GM12878 (cell line): Measurements from ENCODE around the gene HMGN1. TPM values are rescaled to one million over a fixed set of nuclear protein-coding genes. Genes with fewer than 3 reads are reported as not detected.
A peak's percentile ranks its signal among the peaks of the same experiment; 100 is the strongest.

ENCODE experiments used
- BACH1 ChIP-seq: fragments of 450-650 bp; IDR thresholded peaks from 2 replicates; pipeline ENCODE4 v1.6.1; 2017; ENCODE audit warnings: mild to moderate bottlenecking, borderline replicate concordance
- CHD2 ChIP-seq: IDR thresholded peaks from 2 replicates; pipeline ENCODE4 v1.6.1; 2011; ENCODE audit warnings: low read depth, low read length, improper control_type of control experiment, borderline replicate concordance
- CUX1 ChIP-seq: IDR thresholded peaks from 2 replicates; pipeline ENCODE4 v1.6.1; 2012; ENCODE audit warnings: improper control_type of control experiment, low read depth, low read length; ENCODE audit not compliant: insufficient replicate concordance
- EED ChIP-seq: sonication (generic); IDR thresholded peaks from 2 replicates; pipeline ENCODE4 v1.6.1; 2016; ENCODE audit warnings: antibody characterized with exemption, low read depth
- ETV6 ChIP-seq, 2 experiments: fragments of 450-650 bp in 1 of 2; IDR thresholded peaks in 1 of 2; conservative IDR thresholded peaks in 1 of 2; 2 replicates each; pipeline ENCODE4 v1.6.1; 2014; ENCODE audit warnings: antibody characterized with exemption in 1 of 2, borderline replicate concordance in 1 of 2, low read depth in 1 of 2, mild to moderate bottlenecking in 1 of 2, moderate library complexity in 1 of 2
- EZH2 ChIP-seq: IDR thresholded peaks from 2 replicates; pipeline ENCODE4 v1.6.1; 2012; ENCODE audit warnings: low read depth, mild to moderate bottlenecking, control low read depth, inconsistent platforms, low read length, borderline replicate concordance; ENCODE audit not compliant: control insufficient read depth
- HCFC1 ChIP-seq: fragments of 150-350 bp; IDR thresholded peaks from 2 replicates; pipeline ENCODE4 v1.6.1; 2014; ENCODE audit warnings: low read length
- MYC ChIP-seq: IDR thresholded peaks from 2 replicates; pipeline ENCODE4 v1.6.1; 2011; ENCODE audit warnings: mild to moderate bottlenecking, low read length, moderate library complexity, inconsistent platforms; ENCODE audit not compliant: insufficient read depth, insufficient replicate concordance, insufficient read length, severe bottlenecking
- SUPT20H ChIP-seq: IDR thresholded peaks from 2 replicates; pipeline ENCODE4 v1.6.1; 2011; ENCODE audit warnings: low read depth, mild to moderate bottlenecking, low read length, moderate library complexity, borderline replicate concordance; ENCODE audit not compliant: control insufficient read depth
- TCF7 ChIP-seq: IDR thresholded peaks from 2 replicates; pipeline ENCODE4 v1.6.1; 2014; ENCODE audit warnings: antibody characterized with exemption, borderline replicate concordance
- ZBTB40 ChIP-seq: fragments of 450-650 bp; IDR thresholded peaks from 2 replicates; pipeline ENCODE4 v1.6.1; 2016; ENCODE audit warnings: mild to moderate bottlenecking, moderate library complexity, borderline replicate concordance
- polyA plus RNA-seq, 11 experiments: library from polyadenylated mRNA; depleted of rRNA in 4 of 11; unstranded in 6 of 11; stranded (reverse) in 5 of 11; fragments of >200 nt; fragmentation: Nextera tagmentation in 4 of 11; fragmentation: Illumina TruSeq in 1 of 11; extraction: Ambion mirVana in 4 of 11; extraction: Trizol in 1 of 11; gene quantifications; 1 replicate in 1 of 11; 2 replicates in 10 of 11; pipeline versions ENCODE4 v1.2.1 to v1.2.3, GENCODE V29; 2011 to 2016; ENCODE audit warnings: inconsistent platforms in 2 of 11, missing spikeins in 2 of 11, low read depth in 1 of 11
- total RNA-seq, 4 experiments: library from RNA; depleted of rRNA in 3 of 4; stranded (reverse); fragments of >200 nt in 3 of 4; fragmentation: Illumina TruSeq in 1 of 4; extraction: Trizol in 1 of 4; gene quantifications; 2 replicates each; pipeline versions ENCODE4 v1.2.1 to v1.2.3, GENCODE V29; 2013 to 2021
- TF ChIP-seq, protein P1 (sequence below): fragments of 450-650 bp; IDR thresholded peaks from 2 replicates; pipeline ENCODE4 v1.6.1; 2017; ENCODE audit warnings: borderline replicate concordance
- TF ChIP-seq, protein P2 (sequence below): fragments of 450-650 bp; IDR thresholded peaks from 2 replicates; pipeline ENCODE4 v1.6.1; 2014; ENCODE audit warnings: mild to moderate bottlenecking
- TF ChIP-seq, protein P3 (sequence below): fragments of 150-350 bp; IDR thresholded peaks from 2 replicates; pipeline ENCODE4 v1.6.1; 2014; ENCODE audit warnings: mild to moderate bottlenecking, low read depth, low read length

HMGN1 gene
- total and polyA plus RNA-seq, 10 of the 15 experiments (the other 5 are each of a cell fraction or from before 2014, with no cell fraction given): 120 to 798 (median 396) TPM

DNA sequence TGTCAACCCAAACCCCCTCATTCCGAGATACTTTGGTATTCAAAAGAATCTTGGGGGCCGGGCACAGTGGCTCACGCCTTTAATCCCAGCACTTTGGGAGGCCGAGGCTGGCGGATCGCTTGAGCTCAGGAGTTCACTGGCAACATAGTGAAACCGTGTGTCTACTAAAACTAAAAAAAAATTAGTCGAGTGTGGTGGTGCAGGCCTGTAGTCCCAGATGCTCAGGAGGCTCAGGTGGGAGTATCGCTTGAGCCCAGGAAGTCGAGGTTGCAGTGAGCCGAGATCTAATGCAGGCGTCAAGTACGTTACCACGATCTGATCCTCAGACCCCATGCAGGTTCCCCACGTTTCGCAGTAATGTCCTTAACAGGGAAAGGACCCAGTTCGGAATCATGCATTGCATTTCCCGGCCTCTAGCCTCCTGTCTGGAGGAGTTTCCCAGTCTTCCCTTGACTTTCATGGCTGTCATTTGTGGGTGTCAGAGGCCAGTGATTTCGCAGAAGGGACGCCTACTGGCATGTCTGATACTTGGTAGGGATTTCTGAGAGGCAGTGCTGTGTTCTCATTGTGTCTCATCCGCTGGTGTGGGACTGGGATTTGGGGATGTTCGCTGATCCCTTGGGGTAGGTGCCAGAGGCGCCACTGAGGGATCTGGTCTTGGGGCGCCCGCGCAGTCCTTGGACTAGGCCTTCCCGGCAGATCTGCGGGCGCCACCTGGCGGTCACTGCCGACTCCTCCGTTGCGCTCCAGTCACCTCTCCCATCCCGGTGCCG is 39.3 kb upstream of the HMGN1 start (continued):
- TF ChIP-seq CUX1: no peak
- TF ChIP-seq ETV6 (conservative IDR thresholded peaks at IDR 0.05 in 1 of 2, IDR thresholded peaks at IDR 0.05 in 1 of 2; ENCODE audit: borderline replicate concordance in 1 of 2, low read depth in 1 of 2): peak in 1 of 2 experiments; percentile 23; a peak in 1 of 4 replicates
- no peak for TF ChIP-seq EZH2
- no peak for TF ChIP-seq TCF7
- TF ChIP-seq CHD2: no peak
- TF ChIP-seq, protein P1, sequence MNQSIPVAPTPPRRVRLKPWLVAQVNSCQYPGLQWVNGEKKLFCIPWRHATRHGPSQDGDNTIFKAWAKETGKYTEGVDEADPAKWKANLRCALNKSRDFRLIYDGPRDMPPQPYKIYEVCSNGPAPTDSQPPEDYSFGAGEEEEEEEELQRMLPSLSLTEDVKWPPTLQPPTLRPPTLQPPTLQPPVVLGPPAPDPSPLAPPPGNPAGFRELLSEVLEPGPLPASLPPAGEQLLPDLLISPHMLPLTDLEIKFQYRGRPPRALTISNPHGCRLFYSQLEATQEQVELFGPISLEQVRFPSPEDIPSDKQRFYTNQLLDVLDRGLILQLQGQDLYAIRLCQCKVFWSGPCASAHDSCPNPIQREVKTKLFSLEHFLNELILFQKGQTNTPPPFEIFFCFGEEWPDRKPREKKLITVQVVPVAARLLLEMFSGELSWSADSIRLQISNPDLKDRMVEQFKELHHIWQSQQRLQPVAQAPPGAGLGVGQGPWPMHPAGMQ: no peak
- no peak for TF ChIP-seq BACH1
- no peak for TF ChIP-seq HCFC1
- no peak for TF ChIP-seq MYC
- TF ChIP-seq, protein P2, sequence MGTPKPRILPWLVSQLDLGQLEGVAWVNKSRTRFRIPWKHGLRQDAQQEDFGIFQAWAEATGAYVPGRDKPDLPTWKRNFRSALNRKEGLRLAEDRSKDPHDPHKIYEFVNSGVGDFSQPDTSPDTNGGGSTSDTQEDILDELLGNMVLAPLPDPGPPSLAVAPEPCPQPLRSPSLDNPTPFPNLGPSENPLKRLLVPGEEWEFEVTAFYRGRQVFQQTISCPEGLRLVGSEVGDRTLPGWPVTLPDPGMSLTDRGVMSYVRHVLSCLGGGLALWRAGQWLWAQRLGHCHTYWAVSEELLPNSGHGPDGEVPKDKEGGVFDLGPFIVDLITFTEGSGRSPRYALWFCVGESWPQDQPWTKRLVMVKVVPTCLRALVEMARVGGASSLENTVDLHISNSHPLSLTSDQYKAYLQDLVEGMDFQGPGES: no peak
- no peak for TF ChIP-seq SUPT20H
- no peak for TF ChIP-seq ZBTB40
- TF ChIP-seq, protein P3, sequence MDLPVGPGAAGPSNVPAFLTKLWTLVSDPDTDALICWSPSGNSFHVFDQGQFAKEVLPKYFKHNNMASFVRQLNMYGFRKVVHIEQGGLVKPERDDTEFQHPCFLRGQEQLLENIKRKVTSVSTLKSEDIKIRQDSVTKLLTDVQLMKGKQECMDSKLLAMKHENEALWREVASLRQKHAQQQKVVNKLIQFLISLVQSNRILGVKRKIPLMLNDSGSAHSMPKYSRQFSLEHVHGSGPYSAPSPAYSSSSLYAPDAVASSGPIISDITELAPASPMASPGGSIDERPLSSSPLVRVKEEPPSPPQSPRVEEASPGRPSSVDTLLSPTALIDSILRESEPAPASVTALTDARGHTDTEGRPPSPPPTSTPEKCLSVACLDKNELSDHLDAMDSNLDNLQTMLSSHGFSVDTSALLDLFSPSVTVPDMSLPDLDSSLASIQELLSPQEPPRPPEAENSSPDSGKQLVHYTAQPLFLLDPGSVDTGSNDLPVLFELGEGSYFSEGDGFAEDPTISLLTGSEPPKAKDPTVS: no peak
- peak; percentile 87 for TF ChIP-seq EED
